ENCODE measurements around the gene MMRN2. TPM values are rescaled to one million over a fixed set of nuclear protein-coding genes. Genes with fewer than 3 reads are reported as not detected.
"Not testable (repeated sequence)": the region's sequence is repeated elsewhere in the genome, so short reads cannot be mapped to it uniquely, and the experiment has no call there.

The MMRN2 gene
- total RNA-seq, 1 donor from 2014 or later = 0.08 TPM

DNA sequence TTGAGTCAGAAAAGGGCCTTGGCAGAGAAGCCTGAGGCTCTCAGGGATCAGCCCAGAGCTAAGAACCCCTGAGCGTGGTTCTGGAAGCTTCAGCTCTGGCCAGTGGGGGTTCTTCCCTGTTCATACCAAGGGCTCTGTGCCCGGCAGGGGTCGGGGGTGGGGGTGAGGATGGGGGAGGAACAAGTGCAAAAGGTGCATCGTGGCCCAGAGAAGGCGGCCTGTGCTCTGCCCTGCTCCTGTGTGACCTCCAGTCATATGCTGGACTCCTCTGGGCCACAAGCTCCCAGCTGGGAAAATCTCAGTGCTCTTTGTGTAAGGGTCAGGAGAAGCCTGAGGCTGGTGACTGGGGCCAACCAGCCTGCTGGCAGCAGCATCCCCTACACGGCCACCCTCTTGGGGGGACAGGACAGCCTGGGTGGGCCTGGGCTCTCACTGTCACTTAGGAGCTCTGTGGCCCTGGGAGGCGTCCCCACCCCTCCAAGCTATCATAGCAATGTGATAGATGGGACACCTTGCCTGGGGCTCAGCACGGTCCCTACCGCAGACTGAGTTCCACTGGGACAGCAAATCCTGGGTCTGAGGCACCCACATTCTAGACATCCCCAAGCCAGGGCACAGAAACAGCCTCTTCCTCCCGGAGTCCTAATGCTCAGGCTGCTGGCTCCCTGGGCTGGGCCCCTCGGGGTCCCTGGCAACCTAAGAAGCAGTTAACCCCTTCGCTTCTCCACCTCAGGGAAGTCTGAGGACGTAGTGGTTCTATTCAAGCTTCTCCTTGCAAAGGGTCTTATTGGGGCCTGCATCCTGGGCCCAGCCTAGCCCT, 2.5 kb downstream of the MMRN2 start:
- TF ChIP-seq, protein P1, sequence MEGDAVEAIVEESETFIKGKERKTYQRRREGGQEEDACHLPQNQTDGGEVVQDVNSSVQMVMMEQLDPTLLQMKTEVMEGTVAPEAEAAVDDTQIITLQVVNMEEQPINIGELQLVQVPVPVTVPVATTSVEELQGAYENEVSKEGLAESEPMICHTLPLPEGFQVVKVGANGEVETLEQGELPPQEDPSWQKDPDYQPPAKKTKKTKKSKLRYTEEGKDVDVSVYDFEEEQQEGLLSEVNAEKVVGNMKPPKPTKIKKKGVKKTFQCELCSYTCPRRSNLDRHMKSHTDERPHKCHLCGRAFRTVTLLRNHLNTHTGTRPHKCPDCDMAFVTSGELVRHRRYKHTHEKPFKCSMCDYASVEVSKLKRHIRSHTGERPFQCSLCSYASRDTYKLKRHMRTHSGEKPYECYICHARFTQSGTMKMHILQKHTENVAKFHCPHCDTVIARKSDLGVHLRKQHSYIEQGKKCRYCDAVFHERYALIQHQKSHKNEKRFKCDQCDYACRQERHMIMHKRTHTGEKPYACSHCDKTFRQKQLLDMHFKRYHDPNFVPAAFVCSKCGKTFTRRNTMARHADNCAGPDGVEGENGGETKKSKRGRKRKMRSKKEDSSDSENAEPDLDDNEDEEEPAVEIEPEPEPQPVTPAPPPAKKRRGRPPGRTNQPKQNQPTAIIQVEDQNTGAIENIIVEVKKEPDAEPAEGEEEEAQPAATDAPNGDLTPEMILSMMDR (IDR thresholded peaks at IDR 0.05; ENCODE audit: insufficient read depth, low read length, poor library complexity, severe bottlenecking) = no peak
- Histone ChIP-seq H3K27me3 (ENCODE audit: control insufficient read depth, insufficient read depth, low read length) (no peaks in the 10 kb centered on the region), H3K36me3 (ENCODE audit: control insufficient read depth, insufficient read depth, low read length) (no peaks in the 10 kb centered on the region), H3K4me3 (ENCODE audit: low read depth, low read length) (no peak overlapping the region)
- DNase-seq (ENCODE audit: low read depth) = no peak

DNA sequence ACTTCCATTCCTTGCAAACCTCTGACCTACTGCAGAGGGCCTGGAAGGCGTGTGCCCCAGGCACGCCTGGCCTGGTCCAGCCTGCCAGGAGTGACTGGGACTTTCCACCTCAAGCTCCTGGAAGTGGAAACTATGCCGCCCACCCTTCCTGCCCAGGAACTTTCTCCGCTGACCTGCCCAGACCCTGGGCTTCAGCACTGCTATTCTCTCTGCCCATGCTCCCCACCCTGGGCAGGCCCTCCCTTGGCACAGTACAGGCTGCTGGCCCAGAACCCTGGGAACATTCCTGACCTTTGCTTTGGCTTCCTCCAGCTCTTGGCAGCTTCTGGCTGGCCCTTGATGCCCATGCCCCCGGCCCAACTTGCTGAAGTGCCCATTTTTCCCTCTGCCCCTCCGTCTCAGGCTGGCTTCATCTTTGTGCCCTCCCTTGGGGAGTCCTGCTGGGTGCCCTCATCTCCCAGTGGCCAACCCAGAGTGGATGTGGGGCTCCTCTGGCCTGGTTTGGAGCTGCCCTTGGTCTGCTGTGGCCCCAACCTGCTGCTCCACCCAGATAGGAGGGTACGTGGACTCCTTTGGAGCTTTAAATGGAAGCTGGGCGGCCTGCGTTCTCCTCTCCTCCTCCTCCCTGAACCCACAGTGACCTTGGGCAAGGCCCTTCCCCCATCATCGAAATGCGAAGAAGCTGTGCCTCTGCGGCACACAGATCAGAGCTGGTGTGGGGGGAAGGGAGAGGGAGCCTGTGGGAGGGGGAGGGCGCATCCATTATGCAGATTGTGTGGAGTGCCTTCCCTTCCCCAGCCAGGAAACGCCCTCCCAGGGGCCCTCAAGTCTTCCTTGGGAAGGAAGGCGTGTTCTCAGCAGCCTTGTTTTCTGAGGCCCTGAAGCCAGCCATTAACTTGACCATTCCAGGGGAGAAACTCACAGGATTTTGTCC, 3.4 kb downstream of the MMRN2 start:
- Histone ChIP-seq H3K4me3 (ENCODE audit: low read depth, low read length) (no peak overlapping the region), H3K27me3 (ENCODE audit: control insufficient read depth, insufficient read depth, low read length) (no peaks in the 10 kb centered on the region), H3K36me3 (ENCODE audit: control insufficient read depth, insufficient read depth, low read length) (no peaks in the 10 kb centered on the region)
- TF ChIP-seq, protein P1 (IDR thresholded peaks at IDR 0.05; ENCODE audit: insufficient read depth, low read length, poor library complexity, severe bottlenecking) = no peak
- DNase-seq (ENCODE audit: low read depth) = no peak

DNA sequence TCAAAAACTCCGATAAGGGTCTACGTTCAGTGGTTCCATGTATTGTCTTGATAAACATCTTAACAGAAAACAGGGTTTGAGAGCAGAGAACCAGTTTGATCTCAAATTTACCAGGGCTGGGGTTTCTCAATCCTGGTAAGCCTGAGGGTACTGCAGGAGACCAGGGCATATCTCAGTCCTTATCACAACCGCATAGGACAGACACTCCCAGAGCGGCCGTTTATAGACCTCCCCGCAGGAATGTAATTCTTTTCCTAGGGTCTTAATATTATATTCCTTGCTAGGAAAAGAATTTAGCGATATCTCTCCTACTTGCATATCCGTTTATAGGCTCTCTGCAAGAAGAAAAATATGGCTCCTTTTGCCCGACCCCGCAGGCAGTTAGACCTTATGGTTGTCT, 4.7 kb downstream of the MMRN2 start:
- H3K4me3 ChIP-seq (ENCODE audit: low read depth, low read length); H3K36me3 ChIP-seq (ENCODE audit: control insufficient read depth, insufficient read depth, low read length); DNase-seq (ENCODE audit: low read depth); H3K27me3 ChIP-seq (ENCODE audit: control insufficient read depth, insufficient read depth, low read length): not testable (repeated sequence)

DNA sequence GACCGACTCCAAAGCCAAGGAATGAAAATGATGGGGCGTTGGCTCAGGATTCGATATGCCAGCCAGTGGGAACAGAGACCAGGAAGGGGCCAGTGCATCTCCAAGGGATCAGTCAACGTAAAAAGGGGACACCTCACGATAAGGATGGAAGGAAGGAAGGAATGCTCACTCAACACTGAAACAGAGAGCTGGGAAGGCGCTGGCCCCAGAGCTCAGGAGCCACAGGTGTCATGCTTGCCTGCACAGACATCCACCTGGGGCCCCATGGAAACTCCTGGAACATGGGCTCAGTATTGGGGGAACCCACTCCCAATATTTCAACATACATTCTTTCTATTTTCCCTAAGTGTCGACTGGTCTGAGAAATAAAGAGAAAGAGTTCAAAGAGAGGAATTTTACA, 5.3 kb downstream of the MMRN2 start:
- no peak for DNase-seq (ENCODE audit: low read depth)
- Histone ChIP-seq H3K36me3 (ENCODE audit: control insufficient read depth, insufficient read depth, low read length) (no peaks in the 10 kb centered on the region), H3K4me3 (ENCODE audit: low read depth, low read length) (no peak overlapping the region), H3K27me3 (ENCODE audit: control insufficient read depth, insufficient read depth, low read length) (no peaks in the 10 kb centered on the region)
- TF ChIP-seq, protein P1 (IDR thresholded peaks at IDR 0.05; ENCODE audit: insufficient read depth, low read length, poor library complexity, severe bottlenecking) = no peak

DNA sequence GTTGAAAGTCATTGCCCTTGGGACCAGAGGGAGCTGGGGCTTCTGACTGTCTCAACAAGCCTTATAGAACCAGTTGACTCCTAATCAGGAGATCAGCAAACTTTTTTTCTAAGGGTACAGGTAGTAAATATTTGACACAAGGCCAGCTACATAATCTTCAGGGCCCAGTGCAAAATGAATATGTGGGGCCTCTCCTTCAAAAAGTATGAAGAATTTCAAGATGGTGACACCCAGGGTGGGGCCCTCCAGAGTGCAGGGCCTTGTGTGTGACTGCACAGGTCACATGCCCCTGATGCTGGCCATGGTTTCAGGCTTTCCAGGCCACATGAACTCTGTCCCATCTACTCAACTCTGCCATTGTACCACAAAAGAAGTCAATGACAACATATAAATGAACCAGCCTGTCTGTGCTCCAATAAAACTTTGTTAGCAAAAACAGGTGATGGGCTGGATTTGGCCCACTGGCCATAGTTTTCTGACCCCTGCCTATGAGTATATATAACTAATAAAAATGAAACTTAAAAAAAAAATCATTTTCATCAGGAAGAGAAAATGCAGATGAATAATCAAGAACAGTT, 6.1 kb downstream of the MMRN2 start:
- TF ChIP-seq, protein P1 (IDR thresholded peaks at IDR 0.05; ENCODE audit: insufficient read depth, low read length, poor library complexity, severe bottlenecking) = no peak
- no peaks in the 10 kb centered on the region for H3K36me3 ChIP-seq (ENCODE audit: control insufficient read depth, insufficient read depth, low read length)
- peaks cover 2% of the 10 kb centered on the region for H3K27me3 ChIP-seq (ENCODE audit: control insufficient read depth, insufficient read depth, low read length)
- no peak overlapping the region for H3K4me3 ChIP-seq (ENCODE audit: low read depth, low read length)
- no peak for DNase-seq (ENCODE audit: low read depth)

DNA sequence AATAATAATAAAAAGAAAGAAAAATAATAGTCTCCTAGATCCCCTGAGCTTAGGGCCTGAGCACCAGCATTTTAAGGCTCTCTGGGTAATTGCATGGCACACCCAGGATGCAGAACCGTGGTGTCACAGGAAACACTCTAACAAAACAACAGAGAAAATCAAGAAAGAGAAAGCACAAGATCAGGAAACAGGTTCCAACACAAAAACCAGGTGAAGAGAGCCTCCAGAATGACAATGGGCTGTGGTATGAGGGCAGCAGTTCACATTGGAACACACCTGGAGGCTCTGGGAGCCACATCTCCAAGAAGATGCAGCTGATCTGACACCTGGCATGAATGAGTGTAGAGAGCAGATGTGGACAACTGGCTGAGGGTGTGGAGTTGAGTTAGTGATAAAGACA, 7.1 kb downstream of the MMRN2 start:
- no peak for DNase-seq (ENCODE audit: low read depth)
- no peaks in the 10 kb centered on the region for H3K36me3 ChIP-seq (ENCODE audit: control insufficient read depth, insufficient read depth, low read length)
- no peak overlapping the region for H3K4me3 ChIP-seq (ENCODE audit: low read depth, low read length)
- TF ChIP-seq, protein P1 (IDR thresholded peaks at IDR 0.05; ENCODE audit: insufficient read depth, low read length, poor library complexity, severe bottlenecking) = no peak
- peaks cover 2% of the 10 kb centered on the region for H3K27me3 ChIP-seq (ENCODE audit: control insufficient read depth, insufficient read depth, low read length)

DNA sequence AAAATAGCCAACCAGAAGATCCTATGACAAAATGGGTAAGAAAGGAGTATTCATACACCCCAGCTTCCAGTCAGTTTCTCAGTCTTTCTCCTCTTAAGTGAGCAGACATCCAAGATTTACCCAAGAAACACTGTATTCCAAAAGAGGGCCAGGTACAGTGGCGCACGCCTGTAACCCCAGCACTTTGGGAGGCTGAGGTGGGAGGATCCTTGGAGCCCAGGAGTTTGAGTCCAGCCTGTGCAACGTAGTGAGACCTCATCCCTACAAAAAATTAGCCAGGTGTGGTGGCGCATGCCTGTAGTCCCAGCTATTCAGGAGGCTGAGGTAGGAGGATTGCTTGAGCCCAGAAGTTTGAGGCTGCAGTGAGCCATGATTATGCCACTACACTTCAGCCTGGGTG, 9.6 kb downstream of the MMRN2 start:
- not testable (repeated sequence) for H3K36me3 ChIP-seq (ENCODE audit: control insufficient read depth, insufficient read depth, low read length); H3K27me3 ChIP-seq (ENCODE audit: control insufficient read depth, insufficient read depth, low read length); DNase-seq (ENCODE audit: low read depth); H3K4me3 ChIP-seq (ENCODE audit: low read depth, low read length)
